Effector memory CD8-positive, alpha-beta T cell (primary cell): ENCODE measurements around the gene FMOD.

ENCODE experiments used
- ATAC-seq: fragments of 150-1000 bp; cut with Tn5 transposase; replicated peaks from 2 replicates; pipeline ENCODE4 v1.10.0; 2021; ENCODE audit warnings: mild to moderate bottlenecking, moderate library complexity
- DNase-seq, 3 experiments: peaks; one replicate each; pipeline ENCODE4 v3.0.0; 2021
- H3K27ac Mint-ChIP-seq, 2 donors: one replicate each; pipeline ENCODE4 v1.8.0; 2022; ENCODE audit warnings: mild to moderate bottlenecking in 2 of 2, mixed read lengths in 2 of 2, moderate library complexity in 2 of 2
- H3K27me3 Mint-ChIP-seq, 2 donors: one replicate each; pipeline ENCODE4 v1.8.0; 2022; ENCODE audit warnings: mixed read lengths in 2 of 2
- H3K36me3 Mint-ChIP-seq: one replicate; pipeline ENCODE4 v1.8.0; 2022; ENCODE audit warnings: mild to moderate bottlenecking, moderate library complexity, mixed read lengths; ENCODE audit not compliant: insufficient read depth
- H3K4me1 Mint-ChIP-seq, 2 donors: one replicate each; pipeline ENCODE4 v1.8.0; 2022; ENCODE audit warnings: low read depth in 2 of 2, mixed read lengths in 2 of 2
- H3K4me3 Mint-ChIP-seq, 2 donors: one replicate each; pipeline ENCODE4 v1.8.0; 2022; ENCODE audit warnings: mild to moderate bottlenecking in 2 of 2, mixed read lengths in 2 of 2, moderate library complexity in 2 of 2
- H3K9me3 Mint-ChIP-seq, 2 donors: one replicate each; pipeline ENCODE4 v1.8.0; 2022; ENCODE audit warnings: mixed read lengths in 2 of 2
- total RNA-seq, 9 experiments: gene quantifications; one replicate each; lab custom pipeline; 2026; lab: John Stamatoyannopoulos, UW

Gene FMOD
- total RNA-seq, result 0 to 0.17 (median 0) reads per million in 9 experiments

DNA sequence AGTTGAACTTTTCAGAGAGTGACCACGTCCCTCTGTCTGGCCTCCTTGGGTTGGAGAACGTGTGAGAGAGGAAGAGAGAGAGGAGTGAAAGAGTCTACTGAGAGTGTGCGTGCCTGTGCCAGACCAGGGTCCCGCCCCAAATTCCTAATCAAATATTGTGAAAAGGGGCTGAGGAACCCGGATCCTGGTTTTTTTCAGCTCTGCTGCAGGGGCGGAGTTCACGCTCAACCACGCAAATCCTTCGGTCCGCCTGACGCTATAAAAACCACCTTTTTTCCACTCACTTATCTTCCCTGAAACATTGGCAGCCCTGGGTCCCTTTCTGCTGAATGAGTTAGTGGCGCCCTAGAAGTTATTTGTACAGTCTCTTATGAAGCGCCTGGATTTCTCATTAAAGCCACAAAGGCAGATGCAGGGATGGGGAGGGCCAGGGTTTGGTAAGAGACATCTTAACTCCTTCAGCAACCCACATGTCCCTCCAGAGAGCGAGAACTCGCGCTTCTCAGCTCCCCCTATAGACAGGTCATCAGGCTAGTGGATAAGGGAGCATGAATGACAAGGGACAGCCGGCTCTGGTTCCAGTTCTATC, at the start of gene FMOD:
Gene FMOD, minus strand, starts transcription at position 86 of the 589 bp plus-strand sequence. CDS start 2,852 bp downstream, outside the sequence.
- H3K4me3 Mint-ChIP-seq, result no peak within 1 kb of the TSS
- no peak for DNase-seq

DNA sequence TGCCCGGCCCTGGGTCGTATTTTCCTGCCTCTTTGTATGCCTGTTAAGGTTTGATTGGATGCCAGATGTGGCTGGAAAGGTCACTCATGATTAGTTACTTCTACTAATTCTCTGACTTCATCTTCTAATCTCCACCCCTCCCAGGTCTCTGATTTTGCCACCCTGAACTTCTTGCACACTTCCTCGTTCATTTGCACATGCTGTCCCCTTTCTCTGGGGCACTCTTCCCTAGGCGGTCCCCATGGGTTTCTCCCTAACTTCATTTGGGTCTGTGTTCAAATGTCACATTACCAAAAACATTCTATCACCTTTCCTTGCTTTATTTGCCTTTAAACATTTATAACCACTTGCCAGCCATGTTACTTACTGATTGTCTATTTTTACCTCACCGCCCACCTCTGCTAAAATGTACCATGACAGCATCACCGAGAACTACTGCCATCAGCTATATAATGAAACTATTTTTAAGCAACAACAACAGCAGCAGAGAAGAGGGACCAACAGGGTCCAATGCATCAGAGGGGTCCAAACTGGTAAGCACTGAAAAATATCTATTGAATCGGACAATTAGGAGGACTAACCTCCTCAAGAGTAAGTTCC, 45.8 kb upstream of the FMOD start:
- no peaks in the 10 kb centered on the region for H3K4me1 Mint-ChIP-seq
- no peak for DNase-seq
- H3K36me3 Mint-ChIP-seq, result no peaks in the 10 kb centered on the region
- no peak overlapping the region for H3K27ac Mint-ChIP-seq
- no peak for ATAC-seq
- no peaks in the 10 kb centered on the region for H3K9me3 Mint-ChIP-seq
- H3K27me3 Mint-ChIP-seq, result peaks cover 49 to 55% of the 10 kb centered on the region in 2 donors
- H3K4me3 Mint-ChIP-seq, result no peak overlapping the region

More for the DNA sequence above, at the start of gene FMOD:
- H3K27me3 Mint-ChIP-seq, result peaks cover 80 to 89% of the 10 kb centered on the region in 2 donors
- peaks cover 0 to 1% of the 10 kb centered on the region in 2 donors for H3K4me1 Mint-ChIP-seq
- ATAC-seq, result peak; percentile 21
- H3K36me3 Mint-ChIP-seq, result peaks cover 7% of the 10 kb centered on the region
- H3K27ac Mint-ChIP-seq, result no peak within 1 kb of the TSS
- H3K9me3 Mint-ChIP-seq, result no peaks in the 10 kb centered on the region

DNA sequence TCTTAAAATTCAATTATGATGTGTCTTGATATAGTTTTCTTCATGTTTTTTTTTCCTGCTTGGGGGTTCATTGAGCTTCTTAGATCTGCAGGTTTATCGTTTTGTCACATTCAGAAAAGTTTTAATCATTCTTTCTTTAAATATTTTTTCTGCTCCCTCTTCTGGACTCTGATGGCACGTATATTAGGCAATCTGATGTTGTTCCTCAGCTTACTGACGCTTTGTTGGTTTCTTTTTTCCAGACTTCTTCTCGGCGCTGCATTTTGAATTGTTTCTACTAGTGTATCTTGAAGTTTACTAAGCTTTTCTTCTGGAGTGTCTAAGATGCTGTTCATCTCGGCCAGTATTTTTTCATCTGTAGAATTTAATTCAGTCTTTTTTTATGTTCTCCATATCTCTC, 44.8 kb upstream of the FMOD start:
- Mint-ChIP-seq H3K4me3 (no peak overlapping the region), H3K4me1 (no peaks in the 10 kb centered on the region), H3K9me3 (no peaks in the 10 kb centered on the region), H3K27ac (no peak overlapping the region), H3K36me3 (no peaks in the 10 kb centered on the region), H3K27me3 (peaks cover 43 to 49% of the 10 kb centered on the region in 2 donors)
- DNase-seq (no peak), ATAC-seq (no peak)

DNA sequence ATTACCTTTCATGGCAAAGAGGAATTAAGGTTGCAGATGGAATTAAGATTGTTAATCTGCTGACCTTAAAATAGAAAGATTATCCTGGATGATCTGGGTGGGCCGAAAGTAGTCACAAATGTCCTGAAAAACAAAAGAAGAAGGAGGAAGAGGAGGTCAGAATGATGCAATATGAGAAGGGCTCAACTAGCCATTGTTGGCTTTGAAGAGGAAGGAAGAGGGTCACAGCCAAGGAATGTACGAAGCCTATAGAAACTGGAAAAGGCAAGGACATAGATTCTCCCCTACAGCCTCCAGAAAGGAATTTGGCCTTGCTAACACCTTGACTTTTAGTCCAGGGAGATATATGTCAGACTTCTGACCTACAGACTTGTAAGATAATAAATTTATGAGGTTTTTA, 39.4 kb upstream of the FMOD start:
- ATAC-seq (no peak), DNase-seq (no peak)
- H3K4me1 Mint-ChIP-seq, result no peaks in the 10 kb centered on the region
- H3K27ac Mint-ChIP-seq, result no peak overlapping the region
- H3K36me3 Mint-ChIP-seq, result no peaks in the 10 kb centered on the region
- H3K27me3 Mint-ChIP-seq, result peaks cover 44 to 57% of the 10 kb centered on the region in 2 donors
- no peak overlapping the region for H3K4me3 Mint-ChIP-seq
- H3K9me3 Mint-ChIP-seq, result no peaks in the 10 kb centered on the region

DNA sequence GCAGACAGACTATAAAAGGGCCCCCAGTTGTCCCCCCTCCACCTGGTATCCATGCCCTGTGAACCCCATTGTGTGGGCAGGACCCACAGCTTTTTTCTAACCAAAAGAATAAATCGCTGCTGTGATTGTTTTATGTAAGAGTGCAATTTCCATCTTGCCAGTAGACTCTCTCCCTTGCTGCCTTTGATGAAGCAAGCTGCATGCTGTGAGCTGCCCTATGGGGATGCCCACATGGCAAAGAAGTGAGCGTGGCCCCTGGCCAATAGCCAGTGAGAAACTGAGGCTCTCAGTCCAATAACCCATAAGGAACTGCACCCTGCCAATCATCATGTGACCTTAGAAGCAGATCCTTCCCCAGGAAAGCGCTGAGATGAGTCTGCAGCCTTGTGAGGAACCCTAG, 37.8 kb upstream of the FMOD start:
- Mint-ChIP-seq H3K4me3 (no peak overlapping the region), H3K36me3 (no peaks in the 10 kb centered on the region), H3K4me1 (no peaks in the 10 kb centered on the region), H3K27me3 (peaks cover 47 to 64% of the 10 kb centered on the region in 2 donors), H3K27ac (no peak overlapping the region), H3K9me3 (no peaks in the 10 kb centered on the region)
- no peak for ATAC-seq
- DNase-seq, result no peak

DNA sequence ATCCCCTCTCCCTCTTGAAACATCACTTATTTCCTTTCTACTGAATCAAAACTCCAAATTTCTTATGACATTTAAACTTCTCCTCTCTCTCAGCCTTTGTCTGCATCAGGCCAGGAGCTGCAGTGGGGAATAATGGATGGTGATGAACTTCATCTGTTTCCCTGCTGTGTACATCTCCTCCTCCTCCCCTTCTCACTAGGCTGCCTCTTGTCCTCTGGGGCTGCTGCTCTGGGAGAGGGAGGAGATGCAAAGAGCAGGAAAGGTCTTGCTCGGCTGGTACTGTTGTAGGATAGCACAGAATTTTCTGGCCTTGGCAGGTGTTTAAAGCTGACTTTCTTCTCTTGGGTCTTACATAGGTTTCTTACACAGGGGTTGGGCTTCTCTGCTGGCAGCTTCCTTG, 31.1 kb upstream of the FMOD start:
- DNase-seq (no peak), ATAC-seq (no peak)
- H3K27ac Mint-ChIP-seq, result no peak overlapping the region
- H3K36me3 Mint-ChIP-seq, result no peaks in the 10 kb centered on the region
- no peaks in the 10 kb centered on the region for H3K9me3 Mint-ChIP-seq
- peaks cover 41 to 61% of the 10 kb centered on the region in 2 donors for H3K27me3 Mint-ChIP-seq
- H3K4me3 Mint-ChIP-seq, result no peak overlapping the region
- H3K4me1 Mint-ChIP-seq, result no peaks in the 10 kb centered on the region

DNA sequence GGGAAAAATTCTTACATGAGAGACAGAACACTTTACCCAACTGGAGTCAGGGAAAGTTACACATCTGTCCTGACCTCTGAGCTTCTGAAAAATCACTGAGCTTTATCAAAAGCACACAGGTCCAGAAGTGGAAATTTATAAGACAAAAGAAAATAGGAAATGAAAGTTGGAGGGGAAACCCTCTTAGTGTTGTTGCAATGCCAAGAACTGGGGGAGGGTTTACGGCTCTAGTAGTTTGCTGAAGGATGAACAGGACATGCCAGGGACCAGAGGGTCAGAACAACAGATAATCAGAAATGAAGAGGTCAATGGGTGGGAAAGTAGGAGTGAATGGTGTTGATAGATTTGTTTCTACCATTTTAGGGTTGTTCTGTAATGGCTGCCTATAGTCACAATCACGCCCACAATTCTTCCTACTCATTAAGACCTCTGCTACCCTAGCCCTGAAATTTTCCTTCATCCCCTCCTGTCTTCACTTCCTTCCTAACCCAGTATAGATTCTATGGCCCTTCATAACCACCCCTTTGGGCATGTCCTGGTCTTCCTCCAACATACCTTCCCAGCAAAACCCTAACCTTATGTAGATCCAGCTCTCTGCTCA, 30.3 kb upstream of the FMOD start:
- DNase-seq, result no peak
- no peak overlapping the region for H3K4me3 Mint-ChIP-seq
- no peaks in the 10 kb centered on the region for H3K4me1 Mint-ChIP-seq
- peaks cover 41 to 61% of the 10 kb centered on the region in 2 donors for H3K27me3 Mint-ChIP-seq
- H3K27ac Mint-ChIP-seq, result no peak overlapping the region
- H3K36me3 Mint-ChIP-seq, result no peaks in the 10 kb centered on the region
- no peaks in the 10 kb centered on the region for H3K9me3 Mint-ChIP-seq
- ATAC-seq, result no peak

DNA sequence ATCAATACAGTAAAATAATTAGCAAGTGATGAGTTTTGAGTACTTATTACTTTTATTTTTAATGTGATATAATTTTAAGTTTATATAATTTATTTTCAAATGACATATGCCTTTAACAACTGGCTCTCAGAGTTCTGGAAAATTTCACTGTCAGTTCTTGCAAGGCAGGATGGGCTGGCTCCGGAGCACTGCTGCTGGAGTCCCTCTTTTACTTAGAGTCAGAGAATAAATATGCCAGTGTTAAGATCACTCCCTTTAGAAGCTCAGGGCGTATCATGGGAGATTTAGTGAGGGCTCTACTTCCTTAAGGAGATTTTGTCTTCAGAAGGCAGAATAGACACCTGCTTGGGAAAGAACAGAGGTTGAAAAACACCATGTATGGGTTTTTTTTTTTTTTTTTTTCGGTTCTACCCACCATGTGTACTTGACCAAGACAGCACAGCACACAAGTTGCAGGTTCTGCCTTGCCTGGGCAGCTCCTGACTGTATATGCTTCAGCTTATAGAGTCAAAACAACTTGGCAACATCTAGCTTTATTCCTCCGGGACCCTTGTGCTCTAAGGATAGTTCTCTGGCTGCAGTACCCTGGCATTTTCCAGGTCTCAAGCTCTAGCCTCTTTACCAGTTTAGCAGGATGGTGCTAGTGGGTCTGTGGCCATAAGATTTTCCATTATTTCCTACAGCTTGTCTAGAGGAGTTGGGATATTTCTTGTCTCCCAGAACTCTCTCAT, 29.7 kb upstream of the FMOD start:
- Mint-ChIP-seq H3K9me3 (no peaks in the 10 kb centered on the region), H3K4me3 (no peak overlapping the region), H3K4me1 (no peaks in the 10 kb centered on the region), H3K36me3 (no peaks in the 10 kb centered on the region), H3K27ac (no peak overlapping the region), H3K27me3 (peaks cover 39 to 57% of the 10 kb centered on the region in 2 donors)
- ATAC-seq (no peak), DNase-seq (no peak)

DNA sequence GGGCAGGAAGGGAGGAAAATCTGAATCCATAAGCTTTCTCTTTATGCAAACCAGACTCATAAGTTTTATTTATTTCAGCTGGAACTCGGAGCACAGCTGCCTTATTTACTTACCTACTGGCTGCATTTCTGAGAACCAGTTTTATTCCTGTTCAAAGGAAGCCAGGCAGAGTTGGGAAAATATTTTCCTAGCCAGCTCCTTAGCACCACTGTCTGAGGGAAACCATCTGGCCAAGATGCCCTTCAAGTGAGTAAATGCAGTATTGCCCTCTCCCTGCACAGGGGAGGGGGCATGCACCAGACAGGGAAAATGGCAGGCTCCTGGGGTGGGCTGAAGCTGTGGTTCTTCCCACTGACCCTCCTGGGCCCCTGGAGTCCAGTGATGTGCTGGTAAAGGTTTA, 28.9 kb upstream of the FMOD start:
- Mint-ChIP-seq H3K4me3 (no peak overlapping the region), H3K27me3 (peaks cover 35 to 51% of the 10 kb centered on the region in 2 donors), H3K27ac (no peak overlapping the region), H3K9me3 (no peaks in the 10 kb centered on the region), H3K4me1 (no peaks in the 10 kb centered on the region), H3K36me3 (no peaks in the 10 kb centered on the region)
- ATAC-seq, result no peak
- no peak for DNase-seq

DNA sequence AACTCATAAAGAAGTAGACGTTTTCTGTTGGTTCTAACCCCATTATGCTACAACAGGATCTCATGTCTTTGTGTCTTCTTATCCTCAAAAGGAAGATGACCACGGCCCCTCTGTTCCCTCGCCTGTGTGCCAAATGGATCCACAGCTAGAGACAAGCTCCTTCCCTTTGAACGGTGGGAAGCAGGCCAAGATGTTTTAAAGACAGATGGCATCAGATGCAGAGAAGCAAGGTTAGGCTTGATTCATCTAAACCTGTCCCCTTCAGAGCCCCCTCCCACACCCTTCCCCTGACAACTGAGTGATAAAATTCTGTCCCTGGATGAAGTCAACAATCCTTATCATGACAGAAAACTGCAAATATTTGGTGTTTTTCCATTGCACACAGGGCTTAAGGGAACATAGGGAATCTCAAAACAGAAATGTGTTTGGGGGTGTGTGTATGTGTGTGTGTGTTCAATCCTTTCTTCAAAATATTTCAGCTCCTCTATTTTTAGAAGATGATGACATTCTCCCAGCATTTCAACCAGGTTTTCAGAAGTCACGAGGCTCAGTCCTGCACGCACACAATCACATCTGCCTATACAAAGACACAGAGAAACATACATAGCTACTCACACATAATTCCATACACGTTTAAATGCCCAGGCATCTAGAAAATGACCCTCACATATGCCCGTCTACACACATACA, 27.8 kb upstream of the FMOD start:
- H3K27ac Mint-ChIP-seq, result no peak overlapping the region
- peaks cover 25 to 40% of the 10 kb centered on the region in 2 donors for H3K27me3 Mint-ChIP-seq
- no peak overlapping the region for H3K4me3 Mint-ChIP-seq
- ATAC-seq (no peak), DNase-seq (no peak)
- no peaks in the 10 kb centered on the region for H3K36me3 Mint-ChIP-seq
- no peaks in the 10 kb centered on the region for H3K4me1 Mint-ChIP-seq
- no peaks in the 10 kb centered on the region for H3K9me3 Mint-ChIP-seq

DNA sequence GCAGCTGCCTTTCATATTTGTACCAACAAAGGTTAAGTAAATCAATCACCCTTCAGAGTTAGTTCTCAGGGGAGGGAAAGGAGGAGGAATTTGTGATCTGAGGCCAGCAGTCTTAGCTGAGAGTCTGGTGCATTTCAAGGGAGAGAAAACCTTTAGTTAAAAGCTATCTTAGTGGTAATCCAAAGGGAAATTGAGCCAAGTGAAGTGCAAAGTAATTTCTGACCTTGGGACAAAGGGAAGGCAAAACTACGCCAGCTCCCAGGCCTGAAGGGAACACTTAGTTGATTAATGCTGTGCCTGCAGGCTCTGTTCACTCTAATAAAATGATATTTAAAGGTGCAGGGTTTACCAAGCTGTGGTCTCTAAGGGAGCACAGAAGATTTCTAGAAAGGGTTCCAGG, 23.1 kb upstream of the FMOD start:
- Mint-ChIP-seq H3K9me3 (no peaks in the 10 kb centered on the region), H3K4me3 (no peak overlapping the region), H3K27me3 (peaks cover 7 to 8% of the 10 kb centered on the region in 2 donors), H3K36me3 (no peaks in the 10 kb centered on the region), H3K4me1 (no peaks in the 10 kb centered on the region), H3K27ac (no peak overlapping the region)
- ATAC-seq (no peak), DNase-seq (no peak)

DNA sequence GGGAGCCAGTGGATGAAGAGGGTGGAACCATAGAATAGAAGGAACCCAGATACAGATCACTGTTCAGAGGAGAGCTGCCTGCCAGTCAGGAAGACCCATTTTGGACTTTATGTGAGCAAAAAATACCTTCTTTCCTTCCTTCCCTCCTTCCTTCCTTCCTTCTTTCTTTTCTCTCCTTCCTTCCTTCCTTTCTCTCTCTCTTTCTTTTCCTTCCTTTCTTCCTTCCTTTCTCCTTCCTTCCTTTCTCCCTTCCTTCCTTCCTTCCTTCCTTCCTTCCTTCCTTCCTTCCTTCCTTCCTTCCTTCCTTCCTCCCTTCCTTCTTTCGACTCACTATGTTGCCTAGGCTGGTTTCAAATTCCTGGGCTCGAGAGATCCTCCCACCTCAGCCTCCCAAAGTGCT, 22.1 kb upstream of the FMOD start:
- Mint-ChIP-seq H3K4me3 (no peak overlapping the region), H3K27ac (no peak overlapping the region), H3K9me3 (no peaks in the 10 kb centered on the region), H3K4me1 (no peaks in the 10 kb centered on the region), H3K36me3 (no peaks in the 10 kb centered on the region), H3K27me3 (peaks cover 7 to 14% of the 10 kb centered on the region in 2 donors)
- DNase-seq (no peak), ATAC-seq (no peak)

DNA sequence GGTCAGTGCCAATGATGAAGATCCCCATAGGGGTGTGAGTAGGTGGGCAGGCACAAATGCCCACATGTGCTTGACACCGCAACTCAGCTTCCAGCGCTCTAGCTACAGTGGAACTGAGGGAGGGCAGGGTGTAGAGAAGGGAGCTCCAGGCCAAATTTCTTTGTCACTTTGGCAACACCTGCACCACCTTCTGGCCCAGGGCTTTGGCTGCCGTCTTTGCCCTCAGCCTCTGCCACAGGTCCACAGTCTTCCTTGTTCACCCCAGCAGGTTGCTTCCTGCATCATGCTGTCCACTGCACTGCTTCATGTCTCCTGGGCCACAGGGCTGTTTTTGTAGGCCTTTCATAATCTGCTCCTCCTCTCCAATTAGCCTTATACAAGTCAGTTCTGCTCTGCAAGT, 20.4 kb upstream of the FMOD start:
- peaks cover 12 to 20% of the 10 kb centered on the region in 2 donors for H3K27me3 Mint-ChIP-seq
- DNase-seq (no peak), ATAC-seq (no peak)
- H3K27ac Mint-ChIP-seq, result no peak overlapping the region
- H3K9me3 Mint-ChIP-seq, result no peaks in the 10 kb centered on the region
- no peaks in the 10 kb centered on the region for H3K36me3 Mint-ChIP-seq
- H3K4me1 Mint-ChIP-seq, result no peaks in the 10 kb centered on the region
- H3K4me3 Mint-ChIP-seq, result no peak overlapping the region
